HG02759 (cell line): ENCODE data around the gene ERVFRD-1.
"Not testable (repeated sequence)": the region's sequence is repeated elsewhere in the genome, so short reads cannot be mapped to it uniquely, and the experiment has no call there.

ENCODE experiments used
- ATAC-seq: cut with Tn5 transposase; IDR thresholded peaks from one replicate; pipeline ENCODE4 v1.9.1; 2021; ENCODE audit warnings: mild to moderate bottlenecking, moderate library complexity; ENCODE audit not compliant: unreplicated experiment

The ERVFRD-1 gene

DNA sequence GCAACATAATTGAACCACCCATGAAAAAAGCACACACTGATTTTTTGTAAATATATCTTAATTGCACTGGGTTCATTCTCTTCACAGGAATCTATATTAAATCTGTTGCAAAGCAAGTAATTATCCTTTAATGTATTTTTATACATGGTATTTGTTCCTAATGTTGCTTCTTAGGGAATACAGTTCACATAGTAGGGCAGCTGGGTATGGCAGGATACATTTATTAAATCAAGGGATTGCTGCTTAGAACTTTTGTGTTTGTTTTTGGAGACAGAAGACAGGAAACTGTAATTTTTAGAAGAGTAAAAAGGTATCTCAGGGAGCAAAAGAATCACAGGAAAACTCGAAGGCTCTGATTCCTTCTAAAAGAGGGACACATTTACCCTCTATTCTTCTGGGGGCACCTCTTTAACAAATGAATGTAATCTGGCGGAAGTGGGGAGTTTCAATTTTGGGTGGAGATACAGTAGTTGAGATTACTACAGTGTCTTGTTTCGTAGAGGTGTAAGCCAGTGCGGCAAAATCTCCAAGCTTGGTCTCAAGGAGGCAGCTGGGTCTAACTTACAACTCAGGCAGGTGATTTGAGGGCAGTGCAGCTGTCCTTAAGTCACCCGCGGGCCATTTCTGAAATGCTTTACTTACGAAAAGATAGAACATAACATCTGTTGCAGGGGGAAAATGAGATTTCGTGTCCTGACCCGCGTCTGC is 18.7 kb downstream of the ERVFRD-1 start:
- ATAC-seq, result peak; percentile 25

- ATAC-seq, result not testable (repeated sequence)
Measured at GRCh38 chr6:11091141-11091540, 20.4 kb downstream of the ERVFRD-1 start.

- ATAC-seq, result no peak
Measured at GRCh38 chr6:11089695-11090094, 21.8 kb downstream of the ERVFRD-1 start.

GRCh38 chr6:11087141-11087812 is 24.2 kb downstream of the ERVFRD-1 start:
- ATAC-seq, result not testable (repeated sequence)

DNA sequence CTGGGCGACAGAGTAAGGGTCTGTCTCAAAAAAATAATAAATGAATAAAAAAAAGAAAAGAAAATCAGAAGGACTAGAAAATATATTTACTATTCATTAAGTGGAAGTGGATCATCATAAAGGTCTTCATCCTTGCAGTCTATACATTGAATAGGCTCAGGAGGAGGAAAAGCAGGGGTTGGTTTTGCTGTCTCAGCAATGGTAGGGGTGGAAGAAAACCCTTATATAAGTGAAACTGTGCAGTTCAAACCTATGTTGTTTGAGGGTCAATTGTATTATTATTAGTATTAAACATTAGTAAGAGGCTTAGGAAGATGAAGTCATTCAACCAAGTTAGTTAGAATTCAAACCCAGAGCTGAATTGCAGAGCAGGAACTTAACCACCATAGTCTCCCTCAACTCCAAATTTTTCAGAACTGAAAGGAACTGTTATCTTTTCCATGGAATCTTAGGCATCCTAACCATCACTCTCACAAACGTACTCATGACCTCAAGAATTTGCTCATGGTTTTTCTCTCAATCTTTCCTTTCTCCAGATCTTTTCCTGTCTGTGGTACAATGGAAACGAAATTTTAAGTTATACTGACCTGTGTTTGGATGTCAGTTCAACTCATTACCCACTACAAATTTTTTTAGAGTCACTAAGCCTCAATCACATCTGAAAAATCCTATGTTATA is 25.6 kb downstream of the ERVFRD-1 start:
- ATAC-seq, result no peak

GRCh38 chr6:11083956-11084355 is 27.6 kb downstream of the ERVFRD-1 start:
- no peak for ATAC-seq

DNA sequence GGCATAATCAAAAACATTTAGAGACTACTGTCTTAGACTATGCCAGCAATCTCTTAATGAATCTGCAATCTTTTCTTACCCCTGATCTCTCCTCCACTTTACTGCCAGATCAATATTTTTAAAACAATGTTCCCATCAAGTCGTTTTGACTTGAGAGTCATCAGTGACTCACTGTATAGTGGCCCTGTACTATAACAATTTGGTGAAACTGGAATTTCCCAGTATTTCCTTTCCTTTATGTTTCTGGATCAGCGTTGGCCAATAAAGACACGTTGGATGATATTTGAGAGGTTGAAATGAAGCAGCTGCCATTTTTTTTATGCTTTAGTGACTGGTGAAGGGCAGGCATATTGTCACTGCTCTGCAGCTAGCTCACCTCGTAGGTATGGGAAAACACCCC is 28.0 kb downstream of the ERVFRD-1 start:
- ATAC-seq, result no peak

GRCh38 chr6:11080296-11080695 is 31.2 kb downstream of the ERVFRD-1 start:
- no peak for ATAC-seq

DNA sequence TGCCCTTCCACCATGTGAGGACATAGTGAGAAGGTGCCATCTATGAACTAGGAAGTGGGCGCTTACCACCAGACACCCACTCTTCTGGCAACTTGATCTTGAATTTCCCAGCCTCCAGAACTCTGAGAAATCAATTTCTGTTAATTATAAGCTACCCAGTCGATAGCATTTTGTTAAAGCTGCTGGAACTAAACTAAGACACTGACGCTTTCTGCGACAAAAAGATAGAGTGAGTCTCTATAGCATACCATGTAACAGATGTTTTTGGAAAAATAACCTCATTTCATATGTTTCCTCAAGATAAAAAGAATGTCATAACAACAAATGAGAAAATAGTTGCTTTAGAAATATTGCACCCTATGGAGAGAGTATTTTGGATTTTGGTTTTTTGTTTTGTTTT is 33.3 kb downstream of the ERVFRD-1 start:
- no peak for ATAC-seq

- ATAC-seq, result no peak
Measured at GRCh38 chr6:11076540-11076939, 35.0 kb downstream of the ERVFRD-1 start.

GRCh38 chr6:11072101-11072500 is 39.4 kb downstream of the ERVFRD-1 start:
- no peak for ATAC-seq

DNA sequence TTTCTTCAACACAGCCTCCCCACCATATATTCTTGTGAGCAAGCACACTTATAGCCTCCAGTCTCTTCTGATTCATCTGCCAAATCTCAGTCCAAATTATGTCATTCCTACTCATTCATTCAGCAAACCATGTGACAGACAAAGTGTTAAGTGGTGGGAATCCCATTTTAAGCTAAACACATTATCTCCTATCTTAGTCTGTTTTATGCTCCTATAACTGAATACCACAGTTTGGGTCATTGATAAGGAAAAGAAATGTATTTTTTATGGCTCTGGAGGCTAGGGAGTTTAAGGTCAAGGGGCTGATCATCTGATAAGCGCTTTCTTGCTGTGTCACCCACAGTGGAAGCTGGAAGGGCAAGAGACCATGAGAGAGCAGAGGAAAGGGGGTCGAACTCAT is 41.8 kb downstream of the ERVFRD-1 start:
- no peak for ATAC-seq

GRCh38 chr6:11067348-11067747 is 44.2 kb downstream of the ERVFRD-1 start:
- ATAC-seq, result no peak

DNA sequence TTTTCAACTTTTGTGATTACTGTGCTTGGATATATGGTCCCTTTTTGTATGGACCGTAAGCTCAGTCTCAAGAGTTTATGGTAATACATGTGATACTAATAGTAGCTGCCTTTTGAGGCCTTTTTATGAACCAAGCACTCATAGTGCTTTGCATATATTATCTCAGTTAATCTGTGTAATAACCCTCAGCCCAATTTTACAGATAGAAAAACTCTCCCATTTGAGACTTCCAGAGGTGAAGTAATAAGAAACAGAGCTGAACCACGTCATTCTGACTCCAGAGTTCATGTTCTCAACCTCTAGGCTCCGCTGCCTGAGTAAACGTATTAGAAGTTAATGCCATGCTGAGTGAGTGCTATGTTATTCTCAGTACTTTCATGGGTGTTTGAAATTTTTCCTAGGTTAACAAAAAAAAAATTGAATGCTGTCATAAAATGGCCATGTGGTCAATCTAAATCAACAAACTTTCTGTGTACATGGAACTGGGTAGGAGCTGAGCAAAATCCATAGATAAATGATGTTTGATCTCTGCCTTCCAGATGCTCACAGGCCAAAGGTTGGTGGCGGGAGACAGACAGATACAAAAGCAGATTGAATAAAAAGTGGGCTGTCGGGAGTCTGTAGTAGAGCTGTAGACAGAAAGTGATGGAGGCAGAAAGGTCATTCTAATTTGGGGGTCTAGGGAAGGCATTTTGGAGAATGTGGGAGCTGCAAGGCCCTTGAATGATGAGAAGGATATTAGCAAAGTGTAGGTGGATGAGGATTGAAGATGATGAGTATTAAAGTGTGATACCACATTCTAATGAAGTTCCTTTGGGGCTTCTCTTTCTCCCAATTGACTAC is 44.8 kb downstream of the ERVFRD-1 start:
- ATAC-seq, result no peak

GRCh38 chr6:11065436-11066202 is 45.9 kb downstream of the ERVFRD-1 start:
- ATAC-seq, result no peak

- ATAC-seq, result no peak
Measured at GRCh38 chr6:11064836-11065235, 46.7 kb downstream of the ERVFRD-1 start.

GRCh38 chr6:11062715-11063114 is 48.8 kb downstream of the ERVFRD-1 start:
- ATAC-seq, result no peak

- no peak for ATAC-seq
Measured at GRCh38 chr6:11062083-11062482, 49.4 kb downstream of the ERVFRD-1 start.

GRCh38 chr6:11058406-11058805 is 53.1 kb downstream of the ERVFRD-1 start:
- ATAC-seq, result no peak

GRCh38 chr6:11056871-11057270 is 54.7 kb downstream of the ERVFRD-1 start:
- ATAC-seq, result no peak
